ENCODE data around the gene CLDND2.

DNA sequence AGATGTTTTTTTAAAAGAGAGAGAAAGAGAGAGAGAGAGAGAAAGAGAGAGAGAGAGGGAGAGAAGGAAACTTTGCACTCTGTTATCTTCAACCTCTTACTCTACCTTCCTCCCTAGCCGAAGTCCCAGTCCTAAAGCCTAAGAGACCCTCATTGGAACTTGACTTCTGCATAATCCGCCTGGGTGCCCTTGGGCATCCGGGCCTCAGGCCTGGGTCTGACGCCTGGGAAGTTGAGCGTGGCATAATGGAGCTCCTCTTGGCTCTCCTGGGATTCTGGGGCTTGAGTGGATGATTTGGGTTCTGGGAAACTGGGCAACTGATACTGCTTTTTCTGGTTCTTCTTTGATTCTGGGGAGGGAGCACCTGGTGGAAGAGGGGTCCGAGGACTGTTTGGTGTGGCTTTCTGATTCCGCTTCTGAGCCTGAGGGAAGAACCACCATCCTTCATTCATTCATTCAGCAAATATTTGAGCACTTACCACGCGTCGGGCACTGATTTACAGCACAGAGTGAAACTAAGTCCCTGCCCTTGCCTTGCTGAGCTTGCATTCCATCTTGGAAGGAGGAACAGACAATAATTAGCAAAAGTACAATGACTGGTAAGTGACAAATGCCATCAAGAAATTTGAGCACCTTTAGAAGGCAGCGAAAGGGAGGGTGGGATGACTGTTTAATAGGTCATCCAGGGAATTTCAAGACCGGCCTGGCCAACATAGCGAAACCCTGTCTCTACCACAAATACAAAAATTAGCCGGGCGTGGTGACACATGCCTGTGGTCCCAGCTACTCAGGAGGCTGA lies 42.3 kb upstream of the CLDND2 start:
- TF ChIP-seq, protein P1, sequence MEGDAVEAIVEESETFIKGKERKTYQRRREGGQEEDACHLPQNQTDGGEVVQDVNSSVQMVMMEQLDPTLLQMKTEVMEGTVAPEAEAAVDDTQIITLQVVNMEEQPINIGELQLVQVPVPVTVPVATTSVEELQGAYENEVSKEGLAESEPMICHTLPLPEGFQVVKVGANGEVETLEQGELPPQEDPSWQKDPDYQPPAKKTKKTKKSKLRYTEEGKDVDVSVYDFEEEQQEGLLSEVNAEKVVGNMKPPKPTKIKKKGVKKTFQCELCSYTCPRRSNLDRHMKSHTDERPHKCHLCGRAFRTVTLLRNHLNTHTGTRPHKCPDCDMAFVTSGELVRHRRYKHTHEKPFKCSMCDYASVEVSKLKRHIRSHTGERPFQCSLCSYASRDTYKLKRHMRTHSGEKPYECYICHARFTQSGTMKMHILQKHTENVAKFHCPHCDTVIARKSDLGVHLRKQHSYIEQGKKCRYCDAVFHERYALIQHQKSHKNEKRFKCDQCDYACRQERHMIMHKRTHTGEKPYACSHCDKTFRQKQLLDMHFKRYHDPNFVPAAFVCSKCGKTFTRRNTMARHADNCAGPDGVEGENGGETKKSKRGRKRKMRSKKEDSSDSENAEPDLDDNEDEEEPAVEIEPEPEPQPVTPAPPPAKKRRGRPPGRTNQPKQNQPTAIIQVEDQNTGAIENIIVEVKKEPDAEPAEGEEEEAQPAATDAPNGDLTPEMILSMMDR (IDR thresholded peaks at IDR 0.05; ENCODE audit: low read depth, low read length, missing input control) = no peak
- TF ChIP-seq RXRA (IDR thresholded peaks at IDR 0.05) (no peak), RAD21 (IDR thresholded peaks at IDR 0.05) (no peak), SP1 (IDR thresholded peaks at IDR 0.05) (no peak), YY1 (IDR thresholded peaks at IDR 0.05) (no peak)
- TF ChIP-seq, protein P2, sequence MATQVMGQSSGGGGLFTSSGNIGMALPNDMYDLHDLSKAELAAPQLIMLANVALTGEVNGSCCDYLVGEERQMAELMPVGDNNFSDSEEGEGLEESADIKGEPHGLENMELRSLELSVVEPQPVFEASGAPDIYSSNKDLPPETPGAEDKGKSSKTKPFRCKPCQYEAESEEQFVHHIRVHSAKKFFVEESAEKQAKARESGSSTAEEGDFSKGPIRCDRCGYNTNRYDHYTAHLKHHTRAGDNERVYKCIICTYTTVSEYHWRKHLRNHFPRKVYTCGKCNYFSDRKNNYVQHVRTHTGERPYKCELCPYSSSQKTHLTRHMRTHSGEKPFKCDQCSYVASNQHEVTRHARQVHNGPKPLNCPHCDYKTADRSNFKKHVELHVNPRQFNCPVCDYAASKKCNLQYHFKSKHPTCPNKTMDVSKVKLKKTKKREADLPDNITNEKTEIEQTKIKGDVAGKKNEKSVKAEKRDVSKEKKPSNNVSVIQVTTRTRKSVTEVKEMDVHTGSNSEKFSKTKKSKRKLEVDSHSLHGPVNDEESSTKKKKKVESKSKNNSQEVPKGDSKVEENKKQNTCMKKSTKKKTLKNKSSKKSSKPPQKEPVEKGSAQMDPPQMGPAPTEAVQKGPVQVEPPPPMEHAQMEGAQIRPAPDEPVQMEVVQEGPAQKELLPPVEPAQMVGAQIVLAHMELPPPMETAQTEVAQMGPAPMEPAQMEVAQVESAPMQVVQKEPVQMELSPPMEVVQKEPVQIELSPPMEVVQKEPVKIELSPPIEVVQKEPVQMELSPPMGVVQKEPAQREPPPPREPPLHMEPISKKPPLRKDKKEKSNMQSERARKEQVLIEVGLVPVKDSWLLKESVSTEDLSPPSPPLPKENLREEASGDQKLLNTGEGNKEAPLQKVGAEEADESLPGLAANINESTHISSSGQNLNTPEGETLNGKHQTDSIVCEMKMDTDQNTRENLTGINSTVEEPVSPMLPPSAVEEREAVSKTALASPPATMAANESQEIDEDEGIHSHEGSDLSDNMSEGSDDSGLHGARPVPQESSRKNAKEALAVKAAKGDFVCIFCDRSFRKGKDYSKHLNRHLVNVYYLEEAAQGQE (IDR thresholded peaks at IDR 0.05) = no peak
